DOHH2 (cell line): Measurements from ENCODE around the gene VSIG10L2.

Experiments
- H3F3A ChIP-seq: fragments of 200-600 bp; sonication (generic), shearing (Covaris generic); 2 replicates; pipeline ENCODE4 v1.6.0; 2016; ENCODE audit warnings: antibody characterized with exemption, mild to moderate bottlenecking; ENCODE audit not compliant: control insufficient read depth, insufficient read depth
- H3K27ac ChIP-seq: fragments of 200-600 bp; sonication (generic); 2 replicates; pipeline ENCODE4 v1.5.1; 2014; ENCODE audit warnings: low read depth, mild to moderate bottlenecking, low read length, moderate library complexity
- H3K27me3 ChIP-seq: fragments of 200-600 bp; sonication (generic); 2 replicates; pipeline ENCODE4 v1.6.1; 2014; ENCODE audit warnings: mild to moderate bottlenecking, low read length, mixed read lengths; ENCODE audit not compliant: control insufficient read depth
- H3K36me3 ChIP-seq: fragments of 200-600 bp; sonication (generic); 2 replicates; pipeline ENCODE4 v1.6.1; 2014; ENCODE audit warnings: mild to moderate bottlenecking, low read length, moderate library complexity, mixed read lengths; ENCODE audit not compliant: control insufficient read depth
- H3K4me1 ChIP-seq: fragments of 200-600 bp; sonication (generic); 2 replicates; pipeline ENCODE4 v1.6.1; 2014; ENCODE audit warnings: mild to moderate bottlenecking, low read length, mixed read lengths; ENCODE audit not compliant: control insufficient read depth
- H3K4me2 ChIP-seq: fragments of 200-600 bp; sonication (generic); 2 replicates; pipeline ENCODE4 v1.6.0; 2014; ENCODE audit warnings: mild to moderate bottlenecking, low read length, moderate library complexity
- H3K4me3 ChIP-seq: fragments of 200-600 bp; sonication (generic); 2 replicates; pipeline ENCODE4 v1.5.1; 2014; ENCODE audit warnings: mild to moderate bottlenecking, low read length, mixed read lengths
- H3K79me2 ChIP-seq: fragments of 200-600 bp; sonication (generic); 2 replicates; pipeline ENCODE4 v1.6.1; 2014; ENCODE audit warnings: mild to moderate bottlenecking, low read length, mixed read lengths; ENCODE audit not compliant: control insufficient read depth
- H3K9me2 ChIP-seq: fragments of 200-600 bp; sonication (generic); replicated peaks from 2 replicates; pipeline ENCODE4 v1.6.1; 2014; ENCODE audit warnings: mild to moderate bottlenecking, low read length, mixed read lengths; ENCODE audit not compliant: control insufficient read depth
- H3K9me3 ChIP-seq: fragments of 200-600 bp; sonication (generic); 2 replicates; pipeline ENCODE4 v1.6.1; 2014; ENCODE audit warnings: antibody characterized with exemption, low read length, mixed read lengths; ENCODE audit not compliant: control insufficient read depth, insufficient read depth
- H4K20me1 ChIP-seq: fragments of 200-600 bp; sonication (generic); 2 replicates; pipeline ENCODE4 v1.6.0; 2014; ENCODE audit warnings: low read depth, mild to moderate bottlenecking, antibody characterized with exemption, low read length, moderate library complexity; ENCODE audit not compliant: control insufficient read depth, insufficient read depth
- CTCF ChIP-seq: fragments of 200-600 bp; sonication (generic); IDR thresholded peaks from one replicate; pipeline ENCODE4 v1.5.1; 2014; ENCODE audit warnings: antibody characterized with exemption, mild to moderate bottlenecking, low read depth, low read length; ENCODE audit not compliant: poor library complexity, severe bottlenecking
- EZH2phosphoT487 ChIP-seq: fragments of 200-600 bp; sonication (generic); IDR thresholded peaks from 2 replicates; pipeline ENCODE4 v1.6.1; 2017; ENCODE audit warnings: borderline replicate concordance, mild to moderate bottlenecking, antibody characterized with exemption, low read length, moderate library complexity, mixed read lengths

VSIG10L2 gene

GRCh38 chr11:125925247-125925740 lies 20.6 kb upstream of the VSIG10L2 start:
- Histone ChIP-seq H3K9me3 (no peaks in the 10 kb centered on the region), H3K4me2 (no peak overlapping the region), H3K9me2 (no peaks in the 10 kb centered on the region), H3K4me1 (no peaks in the 10 kb centered on the region), H3K79me2 (no peaks in the 10 kb centered on the region), H3K36me3 (no peaks in the 10 kb centered on the region), H4K20me1 (no peaks in the 10 kb centered on the region), H3K27ac (no peak overlapping the region), H3K4me3 (no peak overlapping the region), H3K27me3 (peaks cover 35% of the 10 kb centered on the region), H3F3A (no peaks in the 10 kb centered on the region)
- no peak for TF ChIP-seq CTCF
- TF ChIP-seq EZH2phosphoT487, result no peak

DNA sequence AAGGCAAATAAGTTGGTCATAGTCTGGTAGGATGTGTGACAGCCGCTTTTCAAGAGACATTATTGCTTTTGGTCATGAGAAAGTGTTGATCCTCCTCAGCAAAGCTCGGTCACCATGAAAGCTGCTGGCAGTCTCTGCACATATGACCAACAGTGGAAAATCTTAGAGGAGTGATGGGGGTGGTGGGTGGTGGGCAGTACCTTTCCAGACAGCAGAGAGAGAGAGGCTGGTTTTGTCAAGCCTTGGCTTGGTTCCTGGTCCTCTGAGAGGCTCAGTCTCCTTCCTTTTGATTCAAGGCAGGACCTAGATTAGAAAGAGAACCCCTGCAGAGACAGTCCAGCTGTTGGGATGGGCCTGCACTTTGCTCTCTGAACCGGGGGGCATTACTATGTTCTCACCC lies 20.0 kb upstream of the VSIG10L2 start:
- Histone ChIP-seq H3K79me2 (no peaks in the 10 kb centered on the region), H3K4me2 (no peak overlapping the region), H3K9me2 (no peaks in the 10 kb centered on the region), H3K36me3 (no peaks in the 10 kb centered on the region), H3F3A (no peaks in the 10 kb centered on the region), H4K20me1 (no peaks in the 10 kb centered on the region), H3K9me3 (no peaks in the 10 kb centered on the region), H3K27me3 (peaks cover 35% of the 10 kb centered on the region), H3K4me3 (no peak overlapping the region), H3K4me1 (no peaks in the 10 kb centered on the region), H3K27ac (no peak overlapping the region)
- no peak for TF ChIP-seq CTCF
- no peak for TF ChIP-seq EZH2phosphoT487

- no peak overlapping the region for H3K27ac ChIP-seq
Measured at GRCh38 chr11:125926682-125927081, 19.2 kb upstream of the VSIG10L2 start.

More at GRCh38 chr11:125926682-125927081, 19.2 kb upstream of the VSIG10L2 start:
- no peak overlapping the region for H3K4me2 ChIP-seq
- TF ChIP-seq EZH2phosphoT487 (no peak), CTCF (no peak)
- H3K4me1 ChIP-seq, result no peaks in the 10 kb centered on the region
- H3K9me2 ChIP-seq, result no peaks in the 10 kb centered on the region
- no peaks in the 10 kb centered on the region for H4K20me1 ChIP-seq
- H3K27me3 ChIP-seq, result peaks cover 35% of the 10 kb centered on the region
- H3F3A ChIP-seq, result no peaks in the 10 kb centered on the region
- no peaks in the 10 kb centered on the region for H3K79me2 ChIP-seq
- H3K36me3 ChIP-seq, result no peaks in the 10 kb centered on the region
- H3K9me3 ChIP-seq, result no peaks in the 10 kb centered on the region
- H3K4me3 ChIP-seq, result no peak overlapping the region
